Left ventricle myocardium inferior (tissue), 1 donor: ENCODE measurements around the gene SERPINA5. TPM values are rescaled to one million over a fixed set of nuclear protein-coding genes. Genes with fewer than 3 reads are reported as not detected.

Experiments
- DNase-seq: peaks from one replicate; pipeline ENCODE4 v3.0.0-alpha.2; 2020
- H3K27ac ChIP-seq: fragments of 200-600 bp; replicated peaks from 2 replicates; pipeline ENCODE4 v1.8.0; 2021
- H3K27me3 ChIP-seq: fragments of 200-600 bp; 2 replicates; pipeline ENCODE4 v1.8.0; 2021; ENCODE audit warnings: low read depth
- H3K36me3 ChIP-seq: fragments of 200-600 bp; 2 replicates; pipeline ENCODE4 v1.8.0; 2021
- H3K4me1 ChIP-seq: fragments of 200-600 bp; 2 replicates; pipeline ENCODE4 v1.8.0; 2021
- H3K4me3 ChIP-seq: fragments of 200-600 bp; 2 replicates; pipeline ENCODE4 v1.8.0; 2021; ENCODE audit warnings: mild to moderate bottlenecking, moderate library complexity
- H3K9me3 ChIP-seq: fragments of 200-600 bp; replicated peaks from 2 replicates; pipeline ENCODE4 v1.8.0; 2021
- intact Hi-C: fragments of 100-400 bp; cut with micrococcal nuclease; formaldehyde crosslinking; loops from one replicate; pipeline ENCODE4 v1.11.0; 2022
- total RNA-seq: library from RNA; stranded (reverse); fragmentation: NEBNext Ultra II Directional; extraction: Animal tissue kit (Norgen Biotek cat#: 25700); gene quantifications from one replicate; pipeline ENCODE4 v1.2.1, GENCODE V29; 2021
- TF ChIP-seq, protein P1 (sequence below): fragments of 200-600 bp; IDR thresholded peaks from 2 replicates; pipeline ENCODE4 v1.8.0; 2021; ENCODE audit warnings: antibody characterized with exemption, mild to moderate bottlenecking, borderline replicate concordance
- donor health status: DM: no; HTN: yes; CAD: no; lungs with severe emphysema.

SERPINA5 gene
- total RNA-seq, 1 donor from 2014 or later = 2.1 TPM

DNA sequence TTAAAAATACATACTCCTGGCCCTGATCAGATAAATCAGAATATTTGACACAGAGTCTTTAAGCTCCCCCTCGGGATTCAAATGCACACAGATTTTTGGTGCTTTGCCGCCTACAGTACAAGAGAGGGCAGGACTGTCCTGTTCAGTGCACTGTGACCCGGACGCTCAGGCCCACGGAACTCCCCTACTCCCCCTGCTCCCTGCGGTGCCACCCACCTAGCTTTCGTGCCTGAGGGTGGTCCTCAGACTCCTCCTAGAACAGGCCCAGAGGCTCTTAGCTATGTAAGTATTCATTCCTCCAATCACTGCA is 17.2 kb downstream of the SERPINA5 start:
- no peak overlapping the region for H3K4me3 ChIP-seq
- intact Hi-C loops = no loop called here
- H3K4me1 ChIP-seq = peaks cover 56% of the 10 kb centered on the region
- TF ChIP-seq, protein P1, sequence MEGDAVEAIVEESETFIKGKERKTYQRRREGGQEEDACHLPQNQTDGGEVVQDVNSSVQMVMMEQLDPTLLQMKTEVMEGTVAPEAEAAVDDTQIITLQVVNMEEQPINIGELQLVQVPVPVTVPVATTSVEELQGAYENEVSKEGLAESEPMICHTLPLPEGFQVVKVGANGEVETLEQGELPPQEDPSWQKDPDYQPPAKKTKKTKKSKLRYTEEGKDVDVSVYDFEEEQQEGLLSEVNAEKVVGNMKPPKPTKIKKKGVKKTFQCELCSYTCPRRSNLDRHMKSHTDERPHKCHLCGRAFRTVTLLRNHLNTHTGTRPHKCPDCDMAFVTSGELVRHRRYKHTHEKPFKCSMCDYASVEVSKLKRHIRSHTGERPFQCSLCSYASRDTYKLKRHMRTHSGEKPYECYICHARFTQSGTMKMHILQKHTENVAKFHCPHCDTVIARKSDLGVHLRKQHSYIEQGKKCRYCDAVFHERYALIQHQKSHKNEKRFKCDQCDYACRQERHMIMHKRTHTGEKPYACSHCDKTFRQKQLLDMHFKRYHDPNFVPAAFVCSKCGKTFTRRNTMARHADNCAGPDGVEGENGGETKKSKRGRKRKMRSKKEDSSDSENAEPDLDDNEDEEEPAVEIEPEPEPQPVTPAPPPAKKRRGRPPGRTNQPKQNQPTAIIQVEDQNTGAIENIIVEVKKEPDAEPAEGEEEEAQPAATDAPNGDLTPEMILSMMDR = no peak
- no peaks in the 10 kb centered on the region for H3K36me3 ChIP-seq
- peak overlapping the region; percentile 78 for H3K27ac ChIP-seq
- H3K9me3 ChIP-seq = no peaks in the 10 kb centered on the region
- DNase-seq = no peak
- no peaks in the 10 kb centered on the region for H3K27me3 ChIP-seq

DNA sequence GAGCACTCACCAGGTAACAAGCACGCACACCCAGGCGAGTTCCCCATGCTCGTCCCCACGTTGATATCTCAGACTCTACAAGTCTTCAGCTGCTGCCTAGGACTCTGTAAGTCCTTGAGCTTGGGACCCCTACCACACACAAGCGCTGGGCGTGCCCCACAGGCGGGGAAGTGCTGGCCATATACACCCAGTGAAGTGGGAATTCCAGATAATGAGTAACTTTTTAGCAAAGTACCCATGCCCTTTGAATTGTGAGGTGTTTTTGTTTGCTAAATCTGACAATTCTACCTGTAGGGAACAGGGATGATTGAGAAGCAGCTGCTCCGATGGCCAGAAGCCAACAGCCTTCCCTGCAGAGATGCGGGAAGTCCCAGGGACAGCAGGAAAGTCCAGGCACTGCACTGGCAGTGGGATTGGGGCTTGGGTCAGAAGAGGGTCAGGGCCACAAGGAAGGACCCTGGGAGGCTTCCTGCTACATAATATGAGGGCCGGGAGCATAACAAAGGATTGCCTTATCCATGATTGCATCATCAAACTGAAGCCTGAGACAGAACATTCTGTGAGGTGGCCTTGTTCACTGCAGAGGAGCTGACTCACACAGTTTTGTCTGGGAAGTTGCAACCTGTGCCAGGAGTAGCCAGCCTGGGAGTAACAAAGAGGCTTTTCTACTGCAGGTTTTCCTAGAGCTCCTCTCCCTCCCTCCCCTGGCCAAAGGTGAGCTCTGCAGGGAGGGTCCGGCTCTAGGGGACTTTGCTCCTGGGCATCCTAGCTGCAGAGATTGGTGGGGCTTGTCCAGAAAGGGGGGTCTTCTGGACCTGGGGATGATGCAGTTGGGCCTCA is 17.8 kb downstream of the SERPINA5 start:
- TF ChIP-seq, protein P1 = no peak
- no peak overlapping the region for H3K4me3 ChIP-seq
- H3K4me1 ChIP-seq = peaks cover 56% of the 10 kb centered on the region
- no peaks in the 10 kb centered on the region for H3K9me3 ChIP-seq
- H3K27me3 ChIP-seq = no peaks in the 10 kb centered on the region
- no peaks in the 10 kb centered on the region for H3K36me3 ChIP-seq
- intact Hi-C loops = no loop called here
- peak overlapping the region; percentile 78 for H3K27ac ChIP-seq
- DNase-seq = peak; percentile 61

DNA sequence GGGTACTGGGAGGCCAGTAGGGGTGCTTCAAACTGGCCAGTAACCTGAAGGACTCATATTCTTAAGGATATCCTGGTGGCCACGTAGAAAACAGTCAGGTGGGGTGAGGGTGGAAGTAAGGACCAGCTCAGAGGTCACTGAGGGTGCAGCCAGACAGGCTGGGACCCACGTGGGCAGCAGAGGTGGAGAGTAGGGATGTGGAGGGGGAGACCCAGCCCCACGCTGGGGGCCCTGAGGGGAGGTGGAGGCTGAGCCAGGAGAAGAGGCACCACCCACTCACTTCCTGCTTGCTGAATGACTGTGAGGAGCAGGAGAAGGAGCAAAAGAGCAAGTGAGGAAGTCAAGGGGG is 18.4 kb downstream of the SERPINA5 start:
- H3K27me3 ChIP-seq = no peaks in the 10 kb centered on the region
- peaks cover 56% of the 10 kb centered on the region for H3K4me1 ChIP-seq
- peak overlapping the region; percentile 78 for H3K27ac ChIP-seq
- no peak overlapping the region for H3K4me3 ChIP-seq
- H3K9me3 ChIP-seq = no peaks in the 10 kb centered on the region
- TF ChIP-seq, protein P1 = no peak
- intact Hi-C loops = no loop called here
- H3K36me3 ChIP-seq = no peaks in the 10 kb centered on the region
- DNase-seq = no peak

DNA sequence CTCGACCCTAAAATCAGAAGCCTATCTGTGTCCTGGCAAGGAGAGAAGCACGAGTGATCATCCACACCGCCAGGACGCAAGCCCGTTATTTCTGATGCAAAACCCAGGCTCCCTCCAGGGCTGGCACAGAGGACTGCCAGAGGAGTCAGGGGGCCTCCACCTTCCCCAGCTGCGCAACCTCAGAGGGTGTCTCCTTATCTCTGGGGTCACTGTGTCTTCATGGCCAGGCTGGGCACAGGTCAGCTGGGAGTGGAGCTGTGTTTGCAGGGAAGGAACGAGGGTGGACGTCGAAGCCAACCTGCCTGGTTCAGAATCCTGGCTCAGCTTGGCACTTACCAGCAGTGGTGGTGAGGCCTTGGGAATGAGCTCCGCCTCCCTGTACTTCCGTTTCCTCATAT is 18.9 kb downstream of the SERPINA5 start:
- TF ChIP-seq, protein P1 = no peak
- H3K27me3 ChIP-seq = no peaks in the 10 kb centered on the region
- no peaks in the 10 kb centered on the region for H3K36me3 ChIP-seq
- intact Hi-C loops = no loop called here
- no peak for DNase-seq
- H3K4me1 ChIP-seq = peaks cover 56% of the 10 kb centered on the region
- H3K27ac ChIP-seq = peak overlapping the region; percentile 78
- H3K4me3 ChIP-seq = no peak overlapping the region
- no peaks in the 10 kb centered on the region for H3K9me3 ChIP-seq

DNA sequence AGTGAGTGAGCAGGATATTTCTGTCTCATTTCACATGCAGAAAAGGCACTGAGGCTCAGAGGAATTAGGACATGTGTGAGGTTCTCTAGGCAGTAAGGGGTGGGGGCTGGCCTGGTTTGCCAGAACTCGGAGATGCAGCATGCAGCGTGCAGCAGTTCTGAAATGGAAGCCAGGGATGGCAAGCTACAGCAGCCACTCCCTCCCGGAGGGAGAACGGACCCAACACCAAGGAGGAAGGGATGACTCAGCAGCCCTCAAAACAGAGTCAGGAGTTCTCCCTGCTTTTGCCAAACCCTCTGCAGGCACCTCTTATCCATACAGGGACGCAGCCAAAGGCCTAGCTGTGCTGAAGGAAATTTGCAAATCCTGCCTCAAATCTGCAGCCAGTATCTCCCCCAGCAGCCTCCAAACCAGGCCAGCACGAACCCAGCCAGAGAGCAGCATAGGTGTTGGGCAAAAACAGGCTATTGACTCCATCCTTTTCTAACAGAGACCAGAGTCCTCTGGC is 20.7 kb downstream of the SERPINA5 start:
- Histone ChIP-seq H3K27me3 (no peaks in the 10 kb centered on the region), H3K4me1 (peaks cover 60% of the 10 kb centered on the region), H3K36me3 (no peaks in the 10 kb centered on the region), H3K27ac (peak overlapping the region; percentile 78), H3K9me3 (no peaks in the 10 kb centered on the region), H3K4me3 (no peak overlapping the region)
- peak; percentile 75 for DNase-seq
- intact Hi-C loops = no loop called here
- TF ChIP-seq, protein P1 = no peak
